Pancreas (tissue), 10 donors: ENCODE results near the gene C19orf81. TPM values are rescaled to one million over a fixed set of nuclear protein-coding genes. Genes with fewer than 3 reads are reported as not detected.

ENCODE experiments used
- ATAC-seq, 4 donors: fragments of 200-7000 bp; cut with Tn5 transposase; one replicate each; pipeline versions ENCODE4 v1.8.0 to v1.9.1; 2020; ENCODE audit warnings: mild to moderate bottlenecking in 4 of 4, moderate library complexity in 4 of 4
- DNase-seq, 6 donors: peaks; one replicate each; pipeline ENCODE4 v3.0.0-alpha.2; 2020
- FAIRE-seq: peaks from 2 replicates; lab custom pipeline; 2012; peaks lifted over from hg19 to GRCh38; lab: Jason Lieb, UNC
- H3K27ac ChIP-seq, 4 donors: fragments of 200-600 bp; sonication (generic); 1 replicate in 3 of 4; 2 replicates in 1 of 4; pipeline versions ENCODE4 v1.5.0 to v1.8.0; 2020
- H3K27me3 ChIP-seq, 4 donors: fragments of 200-600 bp; one replicate each; pipeline ENCODE4 v1.8.0; 2021
- H3K36me3 ChIP-seq, 3 donors: fragments of 200-600 bp; sonication (generic) in 1 of 3; one replicate each; pipeline versions ENCODE4 v1.5.0 to v1.8.0; 2020 to 2021
- H3K4me1 ChIP-seq, 3 donors: fragments of 200-600 bp; one replicate each; pipeline ENCODE4 v1.8.0; 2021
- H3K4me3 ChIP-seq, 4 donors: fragments of 200-600 bp; sonication (generic) in 2 of 4; one replicate each; pipeline versions ENCODE4 v1.5.0 to v1.8.0; 2020 to 2021
- H3K9me3 ChIP-seq, 4 donors: fragments of 200-600 bp; one replicate each; pipeline ENCODE4 v1.8.0; 2021
- CTCF ChIP-seq, 4 donors: fragments of 200-600 bp; sonication (generic) in 3 of 4; IDR thresholded peaks; one replicate each; pipeline versions ENCODE4 v1.5.0 to v1.8.0; 2021; ENCODE audit warnings: antibody characterized with exemption in 4 of 4
- WGBS, 2 donors: extraction: QIAGEN DNeasy Blood & Tissue Kit; methylation state at CpG; one replicate each; pipeline ENCODE4 v1.1.7; 2013; 5-methylcytosine and 5-hydroxymethylcytosine counted together
- intact Hi-C, 3 donors: fragments of 100-400 bp; cut with DNase I; formaldehyde crosslinking; loops; one replicate each; pipeline versions ENCODE4 v1.11.1 to v1.14.2; 2022
- polyA plus RNA-seq, 2 donors: library from polyadenylated mRNA; stranded (reverse); fragments of 200-250 nt; gene quantifications; one replicate each; pipeline ENCODE4 v1.2.3, GENCODE V29; 2013
- total RNA-seq, 6 donors: library from RNA; stranded (reverse); fragmentation: NEBNext Ultra II Directional in 4 of 6; extraction: Animal tissue kit (Norgen Biotek cat#: 25700) in 4 of 6; gene quantifications; one replicate each; pipeline versions ENCODE4 v1.2.1 to v1.2.4, GENCODE V29; 2021 to 2023
- donor health status: healthy with polysubstance abuse.
- donor health status: DM: no; HTN: no; CAD: no; lungs with moderate emphysema.
- donor health status: DM: no; HTN: no; CAD: no.
- donor health status: control.
- donor health status: control.
- donor health status: Bipolar disorder and iron deficiency.
- donor health status: DM: yes; HTN: yes; CAD: no.
- donor health status: DM: no; HTN: no; CAD: no.
- donor health status: DM: no; HTN: no; CAD: no.
- donor health status: DM: yes; HTN: yes; CAD: no.

Gene C19orf81
- total RNA-seq (1 to 10 TPM in 1 of 6 donors, under 1 TPM in 3, not detected in 2; 0.69 to 1.2 (median 0.92) TPM), polyA plus RNA-seq (under 1 TPM in 1 of 2 donors, not detected in 1; 0.40 TPM)

- no peaks in the 10 kb centered on the region for H3K4me1 ChIP-seq
- H3K9me3 ChIP-seq = no peaks in the 10 kb centered on the region
- no peak within 1 kb of the TSS for H3K27ac ChIP-seq
- intact Hi-C loops = no loop called here
- WGBS, 2 donors = 25 to 26% methylated on average over 7 of the region's 7 CpGs
- no peak for TF ChIP-seq CTCF (IDR thresholded peaks at IDR 0.05)
- DNase-seq (no peak), FAIRE-seq (no peak), ATAC-seq (no peak)
- H3K4me3 ChIP-seq = no peak within 1 kb of the TSS
- peaks cover 0 to 8% (median 0%) of the 10 kb centered on the region in 4 donors for H3K27me3 ChIP-seq
- H3K36me3 ChIP-seq = no peaks in the 10 kb centered on the region
These were observed at the start of gene C19orf81 for GRCh38 chr19:50649433-50650391. TSS of gene C19orf81 (plus strand) at chr19:50649445. CDS start at chr19:50649445, 0 bp downstream.

- FAIRE-seq = no peak
These were observed 47.7 kb upstream of the C19orf81 start for GRCh38 chr19:50601407-50602088.

GRCh38 chr19:50602089-50602422 lies 47.2 kb upstream of the C19orf81 start:
- no peak for FAIRE-seq
- Histone ChIP-seq H3K36me3 (no peaks in the 10 kb centered on the region), H3K27ac (no peak overlapping the region), H3K27me3 (peaks cover 0 to 3% (median 0%) of the 10 kb centered on the region in 4 donors), H3K9me3 (no peaks in the 10 kb centered on the region), H3K4me3 (no peak overlapping the region), H3K4me1 (no peaks in the 10 kb centered on the region)
- WGBS, 2 donors = 60 to 78% methylated on average over 5 of the region's 5 CpGs
- no peak for TF ChIP-seq CTCF (IDR thresholded peaks at IDR 0.05)
- DNase-seq = no peak
- intact Hi-C loops = no loop called here
- ATAC-seq = no peak

More at GRCh38 chr19:50601407-50602088, 47.7 kb upstream of the C19orf81 start:
- Histone ChIP-seq H3K36me3 (no peaks in the 10 kb centered on the region), H3K27me3 (no peaks in the 10 kb centered on the region), H3K4me1 (no peaks in the 10 kb centered on the region), H3K9me3 (no peaks in the 10 kb centered on the region), H3K4me3 (no peak overlapping the region), H3K27ac (no peak overlapping the region)
- DNase-seq (no peak), ATAC-seq (no peak)
- WGBS, 2 donors = 60 to 66% methylated on average over 11 of the region's 11 CpGs
- intact Hi-C loops = no loop called here
- TF ChIP-seq CTCF (IDR thresholded peaks at IDR 0.05) = no peak

GRCh38 chr19:50602496-50602895 lies 46.7 kb upstream of the C19orf81 start:
- FAIRE-seq (no peak), ATAC-seq (no peak), DNase-seq (no peak)
- no peak overlapping the region for H3K27ac ChIP-seq
- no peaks in the 10 kb centered on the region for H3K4me1 ChIP-seq
- H3K27me3 ChIP-seq = peaks cover 0 to 7% (median 0%) of the 10 kb centered on the region in 4 donors
- H3K4me3 ChIP-seq = no peak overlapping the region
- intact Hi-C loops = no loop called here
- H3K9me3 ChIP-seq = no peaks in the 10 kb centered on the region
- 59 to 85% methylated on average over 5 to 6 of the region's 6 CpGs for WGBS, 2 donors
- H3K36me3 ChIP-seq = no peaks in the 10 kb centered on the region
- no peak for TF ChIP-seq CTCF (IDR thresholded peaks at IDR 0.05)
